Measurements from ENCODE around the gene TNFAIP1. TPM values are rescaled to one million over a fixed set of nuclear protein-coding genes. Genes with fewer than 3 reads are reported as not detected.

Gene TNFAIP1
- total and polyA plus RNA-seq, 2 of the 4 experiments (the other 2 are of a cell fraction) = 49.1 to 62.9 TPM

GRCh38 chr17:28293994-28294393, 41.6 kb upstream of the TNFAIP1 start:
- ChIA-PET CTCF (interaction anchor here (1.1 kb wide), 1 partner anchor 13 kb away, joined by 3 read pairs; no protein-coding TSS in a partner anchor), POLR2A (ENCODE audit: unreplicated experiment) (no interaction called here)
- H3K4me2 ChIP-seq (ENCODE audit: low read depth, low read length) = no peak overlapping the region
- H4K91ac ChIP-seq (ENCODE audit: insufficient read depth, low read depth, low read length) = no peak overlapping the region
- DNase-seq (no peak), ATAC-seq (ENCODE audit: low read depth) (no peak)
- no peak overlapping the region for H3K18ac ChIP-seq (ENCODE audit: low read depth, low read length)
- no peak overlapping the region for H3K27ac ChIP-seq (ENCODE audit: insufficient read depth, low read length)
- no peaks in the 10 kb centered on the region for H3K9me3 ChIP-seq (ENCODE audit: control insufficient read depth, insufficient read depth, low read length)
- no peak overlapping the region for H4K8ac ChIP-seq (ENCODE audit: low read depth in 2 of 2, low read length in 2 of 2)
- H3K9ac ChIP-seq (ENCODE audit: low read depth, low read length) = no peak overlapping the region
- H2BK120ac ChIP-seq (ENCODE audit: low read depth, low read length) = no peak overlapping the region
- no peak overlapping the region for H4K5ac ChIP-seq (ENCODE audit: low read depth, low read length)
- in situ Hi-C loops (cut with MboI; ENCODE audit: low sequenced_read_pairs) (no loop called here), intact Hi-C loops (cut with micrococcal nuclease) (no loop called here), dilution Hi-C loops (cut with HindIII; ENCODE audit: low sequenced_read_pairs, unreplicated experiment) (no loop called here)
- H3K56ac ChIP-seq (ENCODE audit: extremely low read depth, insufficient read depth, low read length) = no peak overlapping the region
- WGBS, 2 experiments (ENCODE audit: extremely low coverage in 2 of 2, insufficient read length in 1 of 2) = no CpG with 5 or more reads among the region's 6 CpGs
- no peaks in the 10 kb centered on the region for H3K36me3 ChIP-seq (ENCODE audit: control insufficient read depth, insufficient read depth, low read length)
- H3K4me3 ChIP-seq (ENCODE audit: insufficient read depth, low read depth, low read length) = no peak overlapping the region
- H3K23ac ChIP-seq (ENCODE audit: low read depth, low read length) = no peak overlapping the region
- no peak overlapping the region for H2BK20ac ChIP-seq (ENCODE audit: low read depth, low read length)
- no peak overlapping the region for H2AFZ ChIP-seq (replicated peaks; ENCODE audit: low read length, poor library complexity)
- no peak for TF ChIP-seq CEBPB (IDR thresholded peaks at IDR 0.05; ENCODE audit: low read depth, low read length)
- TF ChIP-seq SMC3 (IDR thresholded peaks at IDR 0.05; ENCODE audit: low read depth, low read length) = no peak
- TF ChIP-seq CTCF (conservative IDR thresholded peaks at IDR 0.05; ENCODE audit: low read depth, low read length) = no peak
- no peak for TF ChIP-seq USF2 (IDR thresholded peaks at IDR 0.05; ENCODE audit: low read depth, low read length)
- TF ChIP-seq MAZ (IDR thresholded peaks at IDR 0.05; ENCODE audit: borderline replicate concordance, low read depth, low read length) = no peak
- no peak for TF ChIP-seq FOS (IDR thresholded peaks at IDR 0.05; ENCODE audit: low read depth, low read length)
- TF ChIP-seq POLR2A (IDR thresholded peaks at IDR 0.05; ENCODE audit: low read depth, low read length) = no peak
- no peak for TF ChIP-seq MXI1 (IDR thresholded peaks at IDR 0.05; ENCODE audit: borderline replicate concordance, low read depth, low read length)
- no peak for TF ChIP-seq CHD1 (IDR thresholded peaks at IDR 0.05; ENCODE audit: low read depth, low read length)
- TF ChIP-seq RAD21 (IDR thresholded peaks at IDR 0.05; ENCODE audit: low read length) = no peak
- TF ChIP-seq ELK1 (IDR thresholded peaks at IDR 0.05; ENCODE audit: borderline replicate concordance, low read depth, low read length) = no peak
- TF ChIP-seq MAFK (IDR thresholded peaks at IDR 0.05; ENCODE audit: low read depth, low read length) = no peak
- no peak for TF ChIP-seq NFE2L2 (IDR thresholded peaks at IDR 0.05; ENCODE audit: low read depth, low read length)
- no peak for TF ChIP-seq RCOR1 (IDR thresholded peaks at IDR 0.05; ENCODE audit: insufficient replicate concordance, low read length)
- TF ChIP-seq RFX5 (IDR thresholded peaks at IDR 0.05; ENCODE audit: low read depth, low read length) = no peak
- no peak for TF ChIP-seq BHLHE40 (IDR thresholded peaks at IDR 0.05; ENCODE audit: low read depth, low read length)
- H3K9me1 ChIP-seq (ENCODE audit: insufficient read depth, low read length) = no peaks in the 10 kb centered on the region
- H2BK15ac ChIP-seq (ENCODE audit: low read depth, low read length) = no peak overlapping the region
- no peak overlapping the region for H2AK9ac ChIP-seq (replicated peaks; ENCODE audit: low read depth, low read length, poor library complexity)
- no peak overlapping the region for H3K14ac ChIP-seq (replicated peaks; ENCODE audit: low read depth, low read length)
- no peaks in the 10 kb centered on the region for H3K4me1 ChIP-seq (ENCODE audit: control insufficient read depth, insufficient read depth, low read length)
- H3K27me3 ChIP-seq (ENCODE audit: control insufficient read depth, insufficient read depth, low read length) = peaks cover 8% of the 10 kb centered on the region
- no peak overlapping the region for H2BK5ac ChIP-seq (ENCODE audit: low read depth, low read length, poor library complexity, severe bottlenecking)
- H4K20me1 ChIP-seq (ENCODE audit: insufficient read depth, low read length) = no peaks in the 10 kb centered on the region
- no TSS peak for BruUV-seq (replicated peaks)
- H3K4ac ChIP-seq (ENCODE audit: low read depth, low read length) = no peak overlapping the region
- H3K79me1 ChIP-seq (ENCODE audit: low read depth in 1 of 2, low read length in 2 of 2) = no peaks in the 10 kb centered on the region
- no peak overlapping the region for H2AK5ac ChIP-seq (ENCODE audit: low read depth, low read length)

Data from IMR-90 (cell line).